HFFc6 (cell line): ENCODE measurements around the gene LEKR1. TPM values are rescaled to one million over a fixed set of nuclear protein-coding genes. Genes with fewer than 3 reads are reported as not detected.

ENCODE experiments used
- DNase-seq: peaks from one replicate; pipeline ENCODE4 v3.0.0-alpha.2; 2018
- H3K27ac Mint-ChIP-seq: 2 replicates; pipeline ENCODE4 v1.8.0; 2020; ENCODE audit warnings: mild to moderate bottlenecking, mixed read lengths
- H3K27me3 Mint-ChIP-seq: 2 replicates; pipeline ENCODE4 v1.8.0; 2021; ENCODE audit warnings: mild to moderate bottlenecking, moderate library complexity, mixed read lengths; ENCODE audit not compliant: insufficient read depth
- H3K36me3 Mint-ChIP-seq: 2 replicates; pipeline ENCODE4 v1.8.0; 2021; ENCODE audit warnings: low read depth, mixed read lengths
- H3K4me1 Mint-ChIP-seq: 2 replicates; pipeline ENCODE4 v1.8.0; 2020; ENCODE audit warnings: low read depth, mixed read lengths
- H3K4me3 Mint-ChIP-seq: 2 replicates; pipeline ENCODE4 v1.8.0; 2020; ENCODE audit warnings: mild to moderate bottlenecking, moderate library complexity, mixed read lengths
- H3K9me3 Mint-ChIP-seq: 2 replicates; pipeline ENCODE4 v1.8.0; 2020; ENCODE audit warnings: mild to moderate bottlenecking, mixed read lengths
- total RNA-seq, 6 experiments: library from RNA; stranded (reverse); fragmentation: NEBNext Ultra II Directional; extraction: Animal tissue kit (Norgen Biotek cat#: 25700); gene quantifications; 2 replicates in 1 of 6; 3 replicates in 5 of 6; pipeline ENCODE4 v1.2.3, GENCODE V29; 2021
- TF ChIP-seq, protein P1 (sequence below): fragments of 200-600 bp; sonication (generic); IDR thresholded peaks from 2 replicates; pipeline ENCODE4 v1.5.0; 2021; ENCODE audit warnings: antibody characterized with exemption, mild to moderate bottlenecking

The LEKR1 gene
- total RNA-seq, 6 experiments from 2014 or later = 0.40 to 1.0 (median 0.77) TPM

DNA sequence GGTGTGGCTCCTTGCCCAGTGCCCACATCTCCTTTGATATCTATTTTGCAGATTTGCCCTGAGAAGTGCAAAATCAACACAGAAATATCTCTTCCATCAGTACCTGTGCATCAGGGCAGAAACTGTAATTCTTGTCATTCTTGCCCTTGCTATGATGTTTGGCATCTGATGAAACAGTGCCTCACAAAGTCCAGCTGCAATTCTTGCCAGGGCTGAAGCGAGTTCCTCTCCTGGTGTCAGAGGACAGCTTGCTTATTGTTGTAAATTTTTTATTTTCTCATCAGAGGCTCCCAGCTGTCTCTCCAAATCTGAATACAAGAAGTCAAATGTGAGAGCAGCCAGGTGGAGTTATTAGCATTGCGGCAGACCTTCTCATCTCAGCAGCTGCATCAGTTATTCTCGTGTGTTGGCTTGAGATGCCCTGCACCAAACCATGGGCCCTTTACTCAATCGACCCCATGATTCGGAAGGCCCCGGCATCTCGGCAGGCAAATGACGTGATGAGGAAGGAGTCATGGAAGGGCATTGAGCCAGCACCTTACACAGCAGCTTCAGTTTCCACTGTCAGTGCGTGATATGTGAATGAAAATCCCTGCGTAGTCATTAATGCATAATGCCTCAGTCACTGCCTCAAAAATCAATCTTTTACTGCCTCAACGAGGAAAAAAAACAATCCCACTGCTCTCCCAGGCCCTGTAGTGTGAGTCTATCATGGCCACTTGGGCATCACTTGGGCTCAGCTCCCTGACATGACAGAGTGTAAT lies 240.4 kb downstream of the LEKR1 start:
- Mint-ChIP-seq H3K27ac (peak overlapping the region; percentile 66; the same call in 1 of the 2 replicates), H3K27me3 (peaks cover 28% of the 10 kb centered on the region), H3K4me3 (peak overlapping the region; percentile 39; the same call in 1 of the 2 replicates), H3K9me3 (no peaks in the 10 kb centered on the region), H3K4me1 (peaks cover 12% of the 10 kb centered on the region; the same call in 1 of the 2 replicates), H3K36me3 (no peaks in the 10 kb centered on the region)
- no peak for DNase-seq
- TF ChIP-seq, protein P1, sequence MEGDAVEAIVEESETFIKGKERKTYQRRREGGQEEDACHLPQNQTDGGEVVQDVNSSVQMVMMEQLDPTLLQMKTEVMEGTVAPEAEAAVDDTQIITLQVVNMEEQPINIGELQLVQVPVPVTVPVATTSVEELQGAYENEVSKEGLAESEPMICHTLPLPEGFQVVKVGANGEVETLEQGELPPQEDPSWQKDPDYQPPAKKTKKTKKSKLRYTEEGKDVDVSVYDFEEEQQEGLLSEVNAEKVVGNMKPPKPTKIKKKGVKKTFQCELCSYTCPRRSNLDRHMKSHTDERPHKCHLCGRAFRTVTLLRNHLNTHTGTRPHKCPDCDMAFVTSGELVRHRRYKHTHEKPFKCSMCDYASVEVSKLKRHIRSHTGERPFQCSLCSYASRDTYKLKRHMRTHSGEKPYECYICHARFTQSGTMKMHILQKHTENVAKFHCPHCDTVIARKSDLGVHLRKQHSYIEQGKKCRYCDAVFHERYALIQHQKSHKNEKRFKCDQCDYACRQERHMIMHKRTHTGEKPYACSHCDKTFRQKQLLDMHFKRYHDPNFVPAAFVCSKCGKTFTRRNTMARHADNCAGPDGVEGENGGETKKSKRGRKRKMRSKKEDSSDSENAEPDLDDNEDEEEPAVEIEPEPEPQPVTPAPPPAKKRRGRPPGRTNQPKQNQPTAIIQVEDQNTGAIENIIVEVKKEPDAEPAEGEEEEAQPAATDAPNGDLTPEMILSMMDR = no peak

DNA sequence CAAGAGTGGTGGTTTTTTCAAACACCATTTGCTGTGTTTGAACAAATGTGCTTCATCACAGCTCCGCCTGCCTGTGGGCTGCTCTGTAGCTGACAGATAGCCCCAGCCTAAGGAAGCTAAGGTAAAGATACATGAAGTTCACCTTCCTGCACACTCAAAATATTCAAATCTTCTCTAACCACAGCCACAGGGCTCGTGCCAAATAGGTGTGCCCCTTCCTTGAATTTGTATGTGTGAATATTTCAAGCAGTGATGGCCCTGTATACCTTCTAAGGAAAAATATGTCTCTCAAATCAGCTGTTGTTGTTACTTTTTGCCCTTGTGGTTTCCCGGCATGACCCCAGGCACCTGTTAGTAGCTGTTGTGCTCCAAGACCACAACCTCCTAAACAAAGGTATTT lies 241.0 kb downstream of the LEKR1 start:
- Mint-ChIP-seq H3K9me3 (no peaks in the 10 kb centered on the region), H3K4me3 (peak overlapping the region; percentile 39; the same call in 1 of the 2 replicates), H3K27ac (peak overlapping the region; percentile 66; the same call in 1 of the 2 replicates), H3K27me3 (peaks cover 28% of the 10 kb centered on the region), H3K36me3 (no peaks in the 10 kb centered on the region), H3K4me1 (peaks cover 18% of the 10 kb centered on the region; the same call in 1 of the 2 replicates)
- no peak for DNase-seq
- TF ChIP-seq, protein P1 = no peak

DNA sequence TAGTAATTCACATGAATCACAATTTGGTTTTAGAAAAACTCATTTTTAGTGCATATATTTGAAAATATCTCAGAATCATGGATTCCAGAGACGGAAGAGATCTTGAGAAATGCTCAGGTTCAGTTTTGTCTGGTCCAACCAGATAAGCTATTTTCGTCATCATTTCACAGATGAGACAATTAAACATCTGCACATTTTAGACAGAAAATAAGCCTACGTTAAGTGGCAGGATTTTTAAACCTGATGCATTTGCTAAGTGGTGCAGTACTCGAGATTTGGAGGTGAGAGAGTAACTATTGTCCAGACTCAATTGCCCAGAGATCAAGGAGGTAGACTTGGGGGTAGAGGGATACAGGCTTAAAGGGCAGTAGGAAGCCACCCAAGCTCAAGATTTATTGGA lies 243.3 kb downstream of the LEKR1 start:
- Mint-ChIP-seq H3K36me3 (no peaks in the 10 kb centered on the region), H3K4me1 (peaks cover 29% of the 10 kb centered on the region), H3K9me3 (no peaks in the 10 kb centered on the region), H3K4me3 (no peak overlapping the region), H3K27ac (no peak overlapping the region), H3K27me3 (peaks cover 16% of the 10 kb centered on the region)
- TF ChIP-seq, protein P1 = no peak
- DNase-seq = no peak

DNA sequence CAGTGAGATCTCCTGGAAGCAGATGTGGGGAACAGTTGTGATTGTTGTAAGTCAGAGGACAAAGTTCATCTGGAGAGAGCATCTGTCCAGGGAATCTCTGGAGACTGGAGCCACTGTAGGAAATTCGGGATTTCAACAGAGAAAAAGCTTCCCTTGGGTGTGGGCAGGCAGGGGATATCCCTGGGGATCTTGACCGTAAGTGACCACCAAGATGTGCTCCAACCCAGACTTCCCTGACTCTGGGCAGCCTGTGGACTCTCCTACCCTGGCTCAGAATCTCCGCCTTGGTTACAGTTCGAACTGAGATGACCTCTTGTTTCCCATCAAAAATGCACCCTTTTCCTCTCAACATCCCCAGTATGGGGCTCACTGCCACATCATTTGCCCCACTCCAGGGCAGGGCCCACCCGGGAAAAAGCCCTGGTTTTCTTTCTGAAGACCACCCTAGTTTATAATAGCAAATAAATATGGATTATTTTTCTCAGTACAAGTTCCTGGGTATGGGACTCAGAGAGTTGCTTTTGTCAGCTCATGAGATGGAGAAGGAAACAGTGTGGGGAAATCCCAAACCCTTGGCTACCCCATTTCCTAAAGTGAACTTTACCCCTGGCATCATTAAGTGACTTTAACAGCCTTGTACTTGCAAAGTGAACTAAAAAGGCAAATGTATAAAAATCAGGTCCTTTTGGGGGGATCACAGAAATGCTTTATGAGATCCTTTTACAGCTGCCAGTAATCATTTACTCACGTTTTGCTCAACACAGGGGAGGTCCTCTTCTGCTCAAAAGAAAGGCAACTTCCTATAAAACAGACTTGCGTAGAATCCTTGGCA lies 243.9 kb downstream of the LEKR1 start:
- Mint-ChIP-seq H3K4me1 (peaks cover 29% of the 10 kb centered on the region), H3K27ac (no peak overlapping the region), H3K9me3 (no peaks in the 10 kb centered on the region), H3K36me3 (no peaks in the 10 kb centered on the region), H3K4me3 (no peak overlapping the region), H3K27me3 (peaks cover 11% of the 10 kb centered on the region)
- DNase-seq = no peak
- TF ChIP-seq, protein P1 = no peak

DNA sequence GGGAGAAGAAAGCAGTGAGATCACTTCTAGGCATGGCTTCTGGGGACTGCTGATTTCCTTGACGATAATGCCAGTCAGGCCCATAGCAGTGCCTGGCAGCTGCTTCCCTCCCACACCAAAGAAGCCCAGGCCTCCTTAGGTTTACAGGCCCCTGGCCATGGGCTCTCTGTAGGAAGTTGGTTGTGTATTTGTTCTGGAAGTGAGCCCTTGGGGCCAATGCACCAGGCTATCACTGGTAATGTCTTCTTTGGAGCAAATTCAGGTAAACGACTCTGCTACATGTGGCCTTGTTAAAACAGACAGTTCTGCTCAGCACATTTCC lies 244.5 kb downstream of the LEKR1 start:
- no peaks in the 10 kb centered on the region for H3K9me3 Mint-ChIP-seq
- no peak overlapping the region for H3K27ac Mint-ChIP-seq
- no peak overlapping the region for H3K4me3 Mint-ChIP-seq
- no peak for DNase-seq
- TF ChIP-seq, protein P1 = no peak
- H3K4me1 Mint-ChIP-seq = peaks cover 35% of the 10 kb centered on the region
- H3K27me3 Mint-ChIP-seq = peaks cover 11% of the 10 kb centered on the region
- H3K36me3 Mint-ChIP-seq = no peaks in the 10 kb centered on the region
